Aorta (tissue), 5 donors: ENCODE data around the gene ERBB3. TPM values are rescaled to one million over a fixed set of nuclear protein-coding genes. Genes with fewer than 3 reads are reported as not detected.
"Not testable (repeated sequence)": the region's sequence is repeated elsewhere in the genome, so short reads cannot be mapped to it uniquely, and the experiment has no call there.

Experiments
- ATAC-seq: fragments of 200-7000 bp; cut with Tn5 transposase; one replicate; pipeline ENCODE4 v1.9.1; 2022; ENCODE audit warnings: moderate library complexity; ENCODE audit not compliant: low FRiP score
- DNase-seq, 2 donors: peaks; one replicate each; pipeline ENCODE4 v3.0.0-alpha.2; 2020
- H3K27ac ChIP-seq, 2 donors: one replicate each; pipeline ENCODE4 v1.5.1; 2013; ENCODE audit warnings: low read length in 2 of 2, mild to moderate bottlenecking in 2 of 2, moderate library complexity in 2 of 2, control low read depth in 1 of 2, inconsistent platforms in 1 of 2, low read depth in 1 of 2
- H3K27me3 ChIP-seq, 2 donors: one replicate each; pipeline ENCODE4 v1.6.1; 2013; ENCODE audit warnings: control low read depth in 1 of 2, low read length in 1 of 2, mild to moderate bottlenecking in 1 of 2, moderate library complexity in 1 of 2; ENCODE audit not compliant: insufficient read depth in 2 of 2, control insufficient read depth in 1 of 2
- H3K36me3 ChIP-seq, 2 donors: one replicate each; pipeline ENCODE4 v1.6.1; 2013; ENCODE audit warnings: control low read depth in 1 of 2, low read length in 1 of 2, mild to moderate bottlenecking in 1 of 2; ENCODE audit not compliant: insufficient read depth in 2 of 2, control insufficient read depth in 1 of 2
- H3K4me1 ChIP-seq, 2 donors: one replicate each; pipeline ENCODE4 v1.6.1; 2013; ENCODE audit warnings: low read length in 2 of 2, control low read depth in 1 of 2, mild to moderate bottlenecking in 1 of 2, moderate library complexity in 1 of 2; ENCODE audit not compliant: insufficient read depth in 2 of 2, control insufficient read depth in 1 of 2
- H3K4me3 ChIP-seq, 2 donors: one replicate each; pipeline ENCODE4 v1.5.1; 2013; ENCODE audit warnings: low read length in 2 of 2, control low read depth in 1 of 2, mild to moderate bottlenecking in 1 of 2
- H3K9me3 ChIP-seq: one replicate; pipeline ENCODE4 v1.6.1; 2013; ENCODE audit warnings: mild to moderate bottlenecking, low read length; ENCODE audit not compliant: control insufficient read depth
- WGBS, 2 donors: extraction: QIAGEN DNeasy Blood & Tissue Kit; methylation state at CpG; one replicate each; pipeline ENCODE4 v1.1.7; 2013; 5-methylcytosine and 5-hydroxymethylcytosine counted together
- intact Hi-C, 2 donors: fragments of 100-400 bp; cut with DNase I; formaldehyde crosslinking; loops; one replicate each; pipeline versions ENCODE4 v1.14.2 to v1.15.0; 2022
- polyA plus RNA-seq, 2 donors: library from polyadenylated mRNA; stranded (reverse); fragments of 200-250 nt; gene quantifications; one replicate each; pipeline ENCODE4 v1.2.3, GENCODE V29; 2013
- total RNA-seq, 2 donors: library from RNA; stranded (reverse); fragmentation: NEBNext Ultra II Directional; extraction: Animal tissue kit (Norgen Biotek cat#: 25700); gene quantifications; one replicate each; pipeline ENCODE4 v1.2.1, GENCODE V29; 2021
- donor health status: healthy with polysubstance abuse.
- donor health status: Bipolar disorder and iron deficiency.
- donor health status: DM: no; HTN: no; CAD: no.
- donor health status: DM: no; HTN: no; CAD: no.
- donor health status: DM: yes; HTN: yes; CAD: no.

ERBB3 gene
- total and polyA plus RNA-seq, 4 donors: 0.23 to 9.6 (median 4.2) TPM

- no peak overlapping the region for H3K4me3 ChIP-seq
- no peak for ATAC-seq
- H3K4me1 ChIP-seq: peaks cover 0 to 4% of the 10 kb centered on the region in 2 donors
- 85 to 90% methylated on average over 1 of the region's 1 CpG for WGBS, 2 donors
- H3K36me3 ChIP-seq: peaks cover 0 to 10% of the 10 kb centered on the region in 2 donors
- peaks cover 0 to 3% of the 10 kb centered on the region in 2 donors for H3K27me3 ChIP-seq
- intact Hi-C loops: no loop called here
- no peak for DNase-seq
- no peaks in the 10 kb centered on the region for H3K9me3 ChIP-seq
- H3K27ac ChIP-seq: no peak overlapping the region
Observed at GRCh38 chr12:56114084-56114483, 34.1 kb downstream of the ERBB3 start.

DNA sequence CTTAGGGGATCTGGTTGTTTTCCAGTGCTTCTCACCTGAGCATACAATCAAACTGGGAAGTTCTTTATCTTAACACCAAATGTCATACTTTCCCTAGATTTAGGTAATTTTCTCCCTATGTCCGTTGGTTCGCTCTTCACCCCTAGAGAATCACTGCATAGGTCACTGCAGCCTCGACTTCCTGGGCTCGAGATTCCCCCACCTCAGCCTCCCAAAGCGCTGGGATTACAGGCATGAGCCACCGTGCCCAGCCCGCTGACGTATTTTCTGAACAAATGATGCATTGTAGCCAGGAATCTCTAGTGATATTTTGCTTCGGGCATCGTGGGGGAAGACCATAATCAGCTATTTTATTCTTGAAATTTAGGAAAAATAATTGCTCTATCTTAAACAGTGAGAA lies 35.4 kb downstream of the ERBB3 start:
- ATAC-seq: no peak
- Histone ChIP-seq H3K36me3 (peaks cover 0 to 9% of the 10 kb centered on the region in 2 donors), H3K4me3 (peak overlapping the region; percentile 23 to 93), H3K27ac (no peak overlapping the region), H3K9me3 (no peaks in the 10 kb centered on the region), H3K4me1 (peaks cover 0 to 6% of the 10 kb centered on the region in 2 donors), H3K27me3 (peaks cover 0 to 3% of the 10 kb centered on the region in 2 donors)
- WGBS, 2 donors: 24 to 28% methylated on average over 10 of the region's 10 CpGs
- no peak for DNase-seq
- intact Hi-C loops: loop anchor here in 1 of 2 donors (5.0 kb wide), 1 partner anchor 42 kb away; the partner anchor contains the start of gene MYL6

DNA sequence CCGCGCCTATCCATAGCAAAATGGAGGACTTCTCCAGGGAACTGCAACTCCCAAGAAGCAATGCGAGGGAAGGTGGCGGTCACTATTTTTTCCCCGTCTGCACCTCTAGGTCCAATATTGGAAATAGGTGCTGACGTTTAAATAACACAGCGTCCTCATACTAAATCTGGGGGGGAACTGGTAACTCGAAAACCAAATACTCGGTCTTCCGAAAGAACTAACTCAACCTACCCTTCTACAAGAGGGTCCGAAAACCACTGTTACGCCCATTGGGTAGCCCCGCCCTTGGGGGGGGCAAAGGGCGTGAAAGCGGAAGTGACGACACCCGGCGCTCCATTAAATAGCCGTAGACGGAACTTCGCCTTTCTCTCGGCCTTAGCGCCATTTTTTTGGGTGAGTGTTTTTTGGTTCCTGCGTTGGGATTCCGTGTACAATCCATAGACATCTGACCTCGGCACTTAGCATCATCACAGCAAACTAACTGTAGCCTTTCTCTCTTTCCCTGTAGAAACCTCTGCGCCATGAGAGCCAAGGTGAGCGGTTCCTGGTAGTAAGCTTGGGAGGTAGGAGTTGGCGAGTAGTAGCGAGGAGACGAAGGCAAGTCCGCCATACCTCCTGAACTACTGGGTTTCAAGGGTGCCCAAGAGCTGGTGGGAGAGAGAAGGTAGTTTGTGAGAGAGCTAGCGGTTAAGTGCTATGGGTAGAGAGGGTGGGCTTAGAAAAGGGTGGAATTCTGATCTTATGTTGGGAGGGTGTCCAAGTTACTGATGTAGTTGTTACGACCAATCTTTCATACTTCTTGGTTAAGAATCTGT lies 36.5 kb downstream of the ERBB3 start, which contains the start of gene RPL41:
RPL41 (plus strand) TSS at position 367 of the 815 bp plus-strand sequence.
- Histone ChIP-seq H3K27me3 (peaks cover 0 to 3% of the 10 kb centered on the region in 2 donors), H3K4me1 (peaks cover 0 to 6% of the 10 kb centered on the region in 2 donors), H3K36me3 (peaks cover 0 to 6% of the 10 kb centered on the region in 2 donors), H3K4me3 (peak within 1 kb of the TSS; percentile 93 to 99), H3K9me3 (no peaks in the 10 kb centered on the region), H3K27ac (peak within 1 kb of the TSS; percentile 91 to 99)
- intact Hi-C loops: loop anchor here in 1 of 2 donors (5.0 kb wide), 1 partner anchor 41 kb away; the partner anchor contains the start of gene MYL6
- WGBS, 2 donors: 0% methylated on average over 34 of the region's 34 CpGs
- DNase-seq (peak; percentile 95 to 97), ATAC-seq (peak; percentile 91)

GRCh38 chr12:56117082-56117706 lies 37.2 kb downstream of the ERBB3 start:
- Histone ChIP-seq H3K27ac (peak overlapping the region; percentile 72 to 91), H3K4me3 (peak overlapping the region; percentile 93 to 99)
- 1 to 2% methylated on average over 12 of the region's 16 CpGs for WGBS, 2 donors
- not testable (repeated sequence) for H3K27me3 ChIP-seq, DNase-seq, ATAC-seq, H3K4me1 ChIP-seq, H3K36me3 ChIP-seq, H3K9me3 ChIP-seq
- intact Hi-C loops: loop anchor here in 1 of 2 donors (5.0 kb wide), 1 partner anchor 40 kb away; the partner anchor contains the start of gene MYL6

DNA sequence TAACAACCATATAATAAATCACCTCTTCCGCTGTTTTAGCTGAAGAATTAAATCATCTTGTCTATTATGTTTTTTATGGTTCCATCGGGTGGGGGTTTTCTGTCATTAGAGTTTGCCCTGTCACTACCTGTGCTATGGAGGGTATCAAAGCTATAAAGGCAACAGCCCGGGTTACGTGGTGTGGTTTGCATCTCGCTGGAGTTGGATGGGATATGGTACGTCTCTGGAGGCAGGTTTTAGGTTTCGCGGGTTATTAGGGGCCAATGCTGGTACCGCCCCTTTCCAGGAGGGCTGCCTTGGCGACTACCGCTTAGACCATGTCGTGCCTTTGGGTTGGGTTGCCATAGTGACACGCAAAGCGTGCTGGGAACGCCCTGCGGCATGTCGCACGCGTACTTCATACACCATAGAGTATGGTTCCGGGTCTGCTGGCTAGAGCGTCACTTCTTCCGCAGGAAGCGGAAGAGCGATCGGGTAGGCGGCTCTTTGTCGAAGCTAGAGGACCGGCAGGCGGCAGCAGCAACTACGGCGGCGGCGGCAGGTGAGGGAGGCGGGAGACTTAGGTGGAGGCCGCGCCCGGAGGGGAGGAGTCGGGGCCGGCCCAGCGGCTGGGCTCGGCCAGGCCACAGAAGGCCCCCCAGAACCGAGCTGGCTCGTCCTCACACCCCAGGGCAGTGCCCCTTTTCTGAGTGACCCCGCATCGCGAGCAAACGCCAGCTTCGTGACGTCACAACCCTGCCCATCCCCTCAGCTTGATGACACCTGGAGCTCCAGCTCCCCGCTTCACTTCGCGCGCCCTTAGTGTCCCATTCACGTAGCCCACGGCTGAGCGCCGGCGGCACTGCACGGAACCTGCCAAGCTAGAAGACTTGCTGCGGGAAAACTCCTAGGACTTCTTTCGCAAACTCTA lies 38.1 kb downstream of the ERBB3 start, which contains the start of gene ZC3H10:
ZC3H10 (plus strand) TSS at position 489 of the 910 bp plus-strand sequence. CDS start 2,297 bp downstream, outside the sequence.
- peaks cover 0 to 6% of the 10 kb centered on the region in 2 donors for H3K4me1 ChIP-seq
- H3K27me3 ChIP-seq: peaks cover 0 to 3% of the 10 kb centered on the region in 2 donors
- H3K36me3 ChIP-seq: no peaks in the 10 kb centered on the region
- intact Hi-C loops: loop anchor here (2.0 to 5.0 kb wide), 4 partner anchors 39 to 107 kb away; partner anchors contain the start of genes MYL6 (in 1 of the 2), NABP2 (in 1 of the 2) and SMARCC2 (in 1 of the 2)
- no peaks in the 10 kb centered on the region for H3K9me3 ChIP-seq
- WGBS, 2 donors: 0% methylated on average over 50 to 61 of the region's 61 CpGs
- peak within 1 kb of the TSS; percentile 93 to 99 for H3K4me3 ChIP-seq
- DNase-seq: peak; percentile 98 to 99
- H3K27ac ChIP-seq: peak within 1 kb of the TSS; percentile 91 to 98
- ATAC-seq: peak; percentile 92

DNA sequence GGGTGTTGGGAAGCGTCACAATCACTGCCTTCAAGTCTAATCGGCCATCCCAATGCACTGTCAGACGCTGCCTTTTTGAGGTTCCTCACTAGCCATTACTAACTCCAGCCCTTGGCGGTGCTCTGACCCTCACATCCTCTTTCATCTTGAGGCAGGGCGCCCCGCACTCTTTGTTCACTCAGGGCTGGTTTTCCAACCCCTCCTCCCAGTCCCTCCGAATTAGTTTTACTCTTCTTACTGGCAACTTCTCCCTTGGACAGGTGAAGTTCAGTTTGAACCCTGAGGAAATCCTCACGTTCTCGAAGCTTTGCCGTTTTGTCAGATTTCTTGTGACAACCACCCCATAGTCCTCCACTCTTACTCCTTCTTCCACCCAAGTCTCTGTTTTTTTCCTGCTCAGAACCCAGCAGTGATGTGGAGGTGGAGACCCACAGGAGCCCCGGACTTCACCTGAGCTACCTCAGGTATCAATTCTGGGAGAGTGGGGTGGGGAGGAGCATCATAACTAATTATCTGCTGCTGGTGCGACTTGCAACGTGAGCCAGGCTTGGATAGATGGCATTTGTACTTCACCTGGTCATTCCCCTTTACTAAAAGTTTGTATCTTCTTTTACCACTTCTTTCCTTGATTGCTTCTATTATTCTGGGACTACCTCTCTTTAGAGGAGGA lies 38.9 kb downstream of the ERBB3 start:
- no peaks in the 10 kb centered on the region for H3K9me3 ChIP-seq
- no peaks in the 10 kb centered on the region for H3K36me3 ChIP-seq
- no peak for DNase-seq
- no peak for ATAC-seq
- 8 to 10% methylated on average over 13 of the region's 13 CpGs for WGBS, 2 donors
- H3K4me1 ChIP-seq: peaks cover 0 to 6% of the 10 kb centered on the region in 2 donors
- intact Hi-C loops: loop anchor here (1.0 to 5.0 kb wide), 5 partner anchors 38 to 106 kb away; partner anchors contain the start of genes SMARCC2 (in 2 of the 2), MYL6 (in 1 of the 2) and NABP2 (in 1 of the 2)
- peak overlapping the region in 1 of 2 donors; percentile 98 for H3K27ac ChIP-seq
- H3K27me3 ChIP-seq: peaks cover 0 to 3% of the 10 kb centered on the region in 2 donors
- H3K4me3 ChIP-seq: peak overlapping the region; percentile 55 to 79

DNA sequence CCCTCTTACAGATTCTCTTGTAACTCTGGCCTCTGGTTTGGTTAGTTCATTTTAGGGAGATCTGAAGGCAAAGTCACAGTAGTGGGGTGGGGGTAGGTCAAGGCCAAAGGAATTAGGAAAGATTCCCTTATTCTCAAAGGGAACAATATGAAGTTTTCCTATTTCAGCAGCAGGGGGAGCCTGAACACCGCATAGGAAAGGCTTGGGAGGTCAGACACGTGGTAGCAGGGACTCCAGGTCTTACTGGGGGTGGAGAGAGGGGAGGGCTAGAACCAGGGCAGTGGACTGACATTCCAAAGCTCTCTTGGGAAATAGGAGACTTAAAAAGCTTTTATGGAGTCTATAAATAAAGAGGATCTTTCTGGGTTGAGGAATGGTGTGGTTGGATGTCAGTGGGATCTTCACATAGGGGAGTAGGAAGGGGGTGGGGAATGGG lies 39.4 kb downstream of the ERBB3 start:
- H3K4me3 ChIP-seq: no peak overlapping the region
- WGBS, 2 donors: 0% methylated on average over 2 of the region's 2 CpGs
- H3K36me3 ChIP-seq: no peaks in the 10 kb centered on the region
- no peaks in the 10 kb centered on the region for H3K9me3 ChIP-seq
- H3K27ac ChIP-seq: no peak overlapping the region
- H3K4me1 ChIP-seq: peaks cover 0 to 6% of the 10 kb centered on the region in 2 donors
- intact Hi-C loops: loop anchor here (1.0 to 5.0 kb wide), 5 partner anchors 38 to 105 kb away; partner anchors contain the start of genes SMARCC2 (in 2 of the 2), MYL6 (in 1 of the 2) and NABP2 (in 1 of the 2)
- DNase-seq: peak in 1 of 2 donors; percentile 84
- ATAC-seq: peak; percentile 72
- peaks cover 0 to 3% of the 10 kb centered on the region in 2 donors for H3K27me3 ChIP-seq
